Measurements from ENCODE around the gene CDC45. TPM values are rescaled to one million over a fixed set of nuclear protein-coding genes. Genes with fewer than 3 reads are reported as not detected.

CDC45 gene
- polyA plus RNA-seq, 1 donor (not counting 4 experiments of a cell fraction or from before 2014, with no cell fraction given), result 22.7 TPM

GRCh38 chr22:19550382-19550781 is 70.7 kb downstream of the CDC45 start:
- no peak for DNase-seq (ENCODE audit: low read depth, low spot score)
- Histone ChIP-seq H4K20me1 (ENCODE audit: control insufficient read depth, extremely low read depth, insufficient read depth, low read length) (no peaks in the 10 kb centered on the region), H3K36me3 (ENCODE audit: control insufficient read depth in 2 of 2, extremely low read depth in 1 of 2, insufficient read depth in 2 of 2, low read length in 2 of 2) (no peaks in the 10 kb centered on the region), H3K4me3 (ENCODE audit: control insufficient read depth in 2 of 3, extremely low read depth in 1 of 3, insufficient read depth in 2 of 3, low read depth in 1 of 3, low read length in 3 of 3) (no peak overlapping the region), H3K9ac (ENCODE audit: control insufficient read depth, extremely low read depth, insufficient read depth, low read length) (no peak overlapping the region), H3K4me2 (ENCODE audit: control insufficient read depth, extremely low read depth, insufficient read depth, low read depth, low read length) (no peak overlapping the region), H2AFZ (ENCODE audit: control insufficient read depth, low read length) (no peak overlapping the region), H3K4me1 (ENCODE audit: control insufficient read depth, extremely low read depth, insufficient read depth, low read length) (peaks cover 2% of the 10 kb centered on the region), H3K9me1 (ENCODE audit: control insufficient read depth, extremely low read depth, insufficient read depth, low read length) (no peaks in the 10 kb centered on the region), H3K9me3 (ENCODE audit: control insufficient read depth, low read depth, low read length) (no peaks in the 10 kb centered on the region), H3K79me2 (ENCODE audit: control insufficient read depth, insufficient read depth, low read length) (no peaks in the 10 kb centered on the region), H3K27ac (ENCODE audit: control insufficient read depth, insufficient read depth, low read length) (no peak overlapping the region), H3K27me3 (ENCODE audit: control insufficient read depth, extremely low read depth, insufficient read depth, low read length) (no peaks in the 10 kb centered on the region)
- no peak for FAIRE-seq
- dilution Hi-C loops (cut with MboI; ENCODE audit: extremely low pct_ligation_motif_present, low sequenced_read_pairs), result no loop called here
- TF ChIP-seq CTCF (optimal IDR thresholded peaks at IDR 0.05 in 1 of 3, IDR thresholded peaks at IDR 0.05 in 1 of 3, conservative IDR thresholded peaks at IDR 0.05 in 1 of 3; ENCODE audit: extremely low read depth in 1 of 3, insufficient read depth in 2 of 3, low read length in 3 of 3) (no peak), EZH2 (IDR thresholded peaks at IDR 0.05; ENCODE audit: low read length) (no peak)

GRCh38 chr22:19553201-19553600 is 73.5 kb downstream of the CDC45 start:
- FAIRE-seq, result no peak
- Histone ChIP-seq H3K9ac (ENCODE audit: control insufficient read depth, extremely low read depth, insufficient read depth, low read length) (no peak overlapping the region), H3K79me2 (ENCODE audit: control insufficient read depth, insufficient read depth, low read length) (no peaks in the 10 kb centered on the region), H3K27me3 (ENCODE audit: control insufficient read depth, extremely low read depth, insufficient read depth, low read length) (no peaks in the 10 kb centered on the region), H4K20me1 (ENCODE audit: control insufficient read depth, extremely low read depth, insufficient read depth, low read length) (no peaks in the 10 kb centered on the region), H3K4me2 (ENCODE audit: control insufficient read depth, extremely low read depth, insufficient read depth, low read depth, low read length) (no peak overlapping the region), H3K9me3 (ENCODE audit: control insufficient read depth, low read depth, low read length) (no peaks in the 10 kb centered on the region), H2AFZ (ENCODE audit: control insufficient read depth, low read length) (no peak overlapping the region), H3K4me3 (ENCODE audit: control insufficient read depth in 2 of 3, extremely low read depth in 1 of 3, insufficient read depth in 2 of 3, low read depth in 1 of 3, low read length in 3 of 3) (no peak overlapping the region), H3K4me1 (ENCODE audit: control insufficient read depth, extremely low read depth, insufficient read depth, low read length) (peaks cover 2% of the 10 kb centered on the region), H3K27ac (ENCODE audit: control insufficient read depth, insufficient read depth, low read length) (no peak overlapping the region), H3K9me1 (ENCODE audit: control insufficient read depth, extremely low read depth, insufficient read depth, low read length) (no peaks in the 10 kb centered on the region), H3K36me3 (ENCODE audit: control insufficient read depth in 2 of 2, extremely low read depth in 1 of 2, insufficient read depth in 2 of 2, low read length in 2 of 2) (no peaks in the 10 kb centered on the region)
- DNase-seq (ENCODE audit: low read depth, low spot score), result no peak
- dilution Hi-C loops (cut with MboI; ENCODE audit: extremely low pct_ligation_motif_present, low sequenced_read_pairs), result no loop called here
- TF ChIP-seq EZH2 (IDR thresholded peaks at IDR 0.05; ENCODE audit: low read length) (no peak), CTCF (optimal IDR thresholded peaks at IDR 0.05 in 1 of 3, IDR thresholded peaks at IDR 0.05 in 1 of 3, conservative IDR thresholded peaks at IDR 0.05 in 1 of 3; ENCODE audit: extremely low read depth in 1 of 3, insufficient read depth in 2 of 3, low read length in 3 of 3) (no peak)
